ENCODE measurements around the gene CUL9.

Gene CUL9

DNA sequence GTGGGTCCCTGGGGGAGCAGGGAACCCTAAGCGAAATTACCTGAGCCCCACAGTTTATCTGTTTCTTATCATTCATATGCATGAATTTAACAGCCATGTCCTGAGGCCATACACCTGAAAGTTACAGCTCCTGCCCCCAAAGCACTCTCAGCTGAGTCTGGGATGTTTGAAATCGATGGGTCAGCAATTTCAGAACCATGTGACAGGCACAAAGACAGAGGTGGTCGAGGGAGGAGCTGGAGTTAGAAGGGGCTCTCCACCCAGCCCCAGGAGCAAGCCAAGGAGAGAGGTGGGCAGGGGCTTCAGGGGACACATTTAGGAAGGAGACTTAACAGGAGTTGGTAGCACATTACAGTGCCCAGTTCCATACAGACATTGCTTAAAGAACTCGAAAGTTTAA is 76.2 kb downstream of the CUL9 start:
- no peak for DNase-seq

DNA sequence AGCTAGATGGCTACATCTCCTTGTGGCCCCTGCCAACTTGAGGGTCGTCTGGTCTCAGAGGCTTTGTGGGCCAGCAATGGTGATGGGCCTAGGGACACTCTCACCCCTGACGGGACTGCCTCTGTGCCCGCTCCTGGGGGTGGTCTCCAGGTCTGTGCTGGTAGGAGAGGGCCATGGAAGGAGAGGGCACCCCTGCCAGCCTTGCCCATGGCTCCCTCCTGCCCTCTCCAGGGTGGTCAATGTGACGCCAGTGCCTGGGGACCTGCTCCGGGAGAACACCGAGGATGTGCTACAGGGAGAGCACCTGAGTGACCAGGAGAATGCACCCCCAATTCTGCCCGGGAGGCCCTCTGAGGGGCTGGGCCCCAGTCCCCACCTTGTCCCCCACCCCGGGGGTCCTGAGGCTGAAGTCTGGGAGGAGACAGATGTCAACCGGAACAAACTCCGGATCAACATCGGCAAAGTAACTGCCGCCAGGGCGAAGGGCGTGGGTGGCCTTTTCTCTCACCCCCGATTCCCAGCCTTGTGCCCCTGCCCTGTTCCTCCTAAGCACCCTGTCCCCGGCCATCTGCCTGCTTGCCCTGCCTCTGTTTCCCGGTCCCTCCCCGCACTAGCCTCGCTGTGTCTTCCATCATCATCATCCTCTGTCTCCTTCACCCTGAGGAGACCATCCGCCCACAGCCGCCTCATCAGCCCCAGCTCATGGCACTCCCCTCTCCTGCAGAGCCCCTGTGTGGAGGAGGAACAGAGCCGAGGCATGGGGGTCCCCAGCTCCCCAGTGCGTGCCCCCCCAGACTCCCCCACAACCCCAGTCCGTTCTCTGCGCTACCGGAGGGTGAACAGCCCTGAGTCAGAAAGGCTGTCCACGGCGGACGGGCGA is 77.1 kb downstream of the CUL9 start:
- no peak for DNase-seq

DNA sequence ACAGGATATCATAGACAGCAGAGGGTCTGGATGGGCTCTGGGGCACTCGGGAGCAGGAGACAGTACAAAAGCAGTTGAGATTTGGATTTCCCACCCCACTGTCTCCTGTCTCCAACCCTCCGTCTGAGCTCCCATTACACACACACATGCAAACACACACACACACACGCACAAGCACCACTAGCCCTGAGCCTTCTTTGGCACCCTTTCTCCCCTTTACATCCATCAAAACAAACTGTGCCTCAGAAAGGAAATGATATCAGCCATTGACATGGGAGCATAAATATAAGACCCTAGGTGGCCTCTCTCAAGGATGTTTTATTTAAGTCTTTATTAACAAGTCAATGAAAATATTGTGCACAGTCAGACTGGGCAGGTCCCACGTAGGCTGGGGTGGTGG is 78.8 kb downstream of the CUL9 start:
- DNase-seq, result no peak

DNA sequence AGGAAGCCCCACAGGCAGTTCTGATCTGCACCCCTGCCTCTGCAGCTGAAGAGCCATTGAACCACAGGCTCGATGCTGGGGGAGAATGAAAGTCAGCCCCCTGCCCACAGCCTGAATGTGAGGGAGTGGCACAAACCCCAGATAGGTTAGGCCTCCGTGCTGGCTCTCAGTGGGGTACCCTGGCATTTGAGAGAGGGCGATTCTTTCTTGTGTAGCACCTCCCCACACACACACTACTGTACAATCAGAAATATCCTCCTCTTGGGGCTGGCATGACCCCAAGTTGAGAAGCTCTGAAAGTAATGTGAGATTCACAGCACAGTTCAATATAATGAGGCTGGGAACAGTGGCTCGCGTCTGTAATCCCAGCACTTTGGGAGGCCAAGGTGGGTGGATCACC is 79.2 kb downstream of the CUL9 start:
- no peak for DNase-seq

DNA sequence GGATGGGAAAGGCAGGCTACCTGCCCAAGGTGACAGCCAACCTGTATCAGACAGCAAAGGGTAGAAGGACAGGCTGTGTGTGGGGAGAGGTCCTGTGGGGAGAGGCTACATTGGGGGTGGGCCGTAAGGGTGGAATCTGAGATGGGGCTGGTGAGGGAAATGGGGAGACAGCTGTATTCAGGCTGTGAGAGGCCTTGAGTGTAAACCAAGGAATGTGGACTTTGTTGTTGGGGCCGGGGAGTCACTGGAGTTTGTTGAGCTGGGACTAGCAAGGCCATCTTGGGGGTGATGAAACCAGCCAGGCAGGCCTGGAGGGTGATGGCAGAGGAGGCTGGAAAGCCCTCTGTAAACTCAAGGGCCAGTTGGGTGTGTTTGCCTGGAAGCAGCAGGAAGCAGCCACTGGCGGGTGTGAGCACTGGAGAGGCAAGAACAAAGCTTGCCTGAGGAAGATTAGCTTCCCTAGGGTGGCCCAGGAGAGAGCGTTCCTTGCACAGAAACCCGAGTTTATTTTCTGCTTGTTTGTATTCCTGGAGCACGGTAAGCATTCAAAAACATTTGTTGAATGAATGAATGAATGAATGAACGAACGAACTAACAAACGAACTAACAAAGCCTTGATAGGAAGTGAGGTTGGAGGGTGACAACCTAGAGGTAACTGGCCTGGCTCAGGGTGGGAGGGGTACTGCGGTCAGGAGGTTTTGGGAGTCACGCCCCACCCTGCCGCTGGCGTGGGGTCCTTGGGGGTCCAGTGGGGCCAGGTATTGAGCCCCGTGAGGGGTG is 80.2 kb downstream of the CUL9 start:
- DNase-seq, result no peak

DNA sequence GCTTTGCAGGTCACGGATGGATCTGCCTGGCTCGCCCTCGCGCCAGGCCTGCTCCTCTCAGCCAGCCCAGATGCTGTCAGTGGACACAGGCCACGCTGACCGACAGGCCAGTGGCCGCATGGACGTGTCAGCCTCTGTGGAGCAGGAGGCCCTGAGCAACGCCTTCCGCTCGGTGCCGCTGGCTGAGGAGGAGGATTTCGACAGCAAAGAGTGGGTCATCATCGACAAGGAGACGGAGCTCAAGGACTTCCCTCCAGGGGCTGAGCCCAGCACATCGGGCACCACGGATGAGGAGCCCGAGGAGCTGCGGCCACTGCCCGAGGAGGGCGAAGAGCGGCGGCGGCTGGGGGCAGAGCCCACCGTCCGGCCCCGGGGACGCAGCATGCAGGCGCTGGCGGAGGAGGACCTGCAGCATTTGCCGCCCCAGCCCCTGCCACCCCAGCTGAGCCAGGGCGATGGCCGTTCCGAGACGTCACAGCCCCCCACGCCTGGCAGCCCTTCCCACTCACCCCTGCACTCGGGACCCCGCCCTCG is 80.9 kb downstream of the CUL9 start:
- DNase-seq, result no peak

DNA sequence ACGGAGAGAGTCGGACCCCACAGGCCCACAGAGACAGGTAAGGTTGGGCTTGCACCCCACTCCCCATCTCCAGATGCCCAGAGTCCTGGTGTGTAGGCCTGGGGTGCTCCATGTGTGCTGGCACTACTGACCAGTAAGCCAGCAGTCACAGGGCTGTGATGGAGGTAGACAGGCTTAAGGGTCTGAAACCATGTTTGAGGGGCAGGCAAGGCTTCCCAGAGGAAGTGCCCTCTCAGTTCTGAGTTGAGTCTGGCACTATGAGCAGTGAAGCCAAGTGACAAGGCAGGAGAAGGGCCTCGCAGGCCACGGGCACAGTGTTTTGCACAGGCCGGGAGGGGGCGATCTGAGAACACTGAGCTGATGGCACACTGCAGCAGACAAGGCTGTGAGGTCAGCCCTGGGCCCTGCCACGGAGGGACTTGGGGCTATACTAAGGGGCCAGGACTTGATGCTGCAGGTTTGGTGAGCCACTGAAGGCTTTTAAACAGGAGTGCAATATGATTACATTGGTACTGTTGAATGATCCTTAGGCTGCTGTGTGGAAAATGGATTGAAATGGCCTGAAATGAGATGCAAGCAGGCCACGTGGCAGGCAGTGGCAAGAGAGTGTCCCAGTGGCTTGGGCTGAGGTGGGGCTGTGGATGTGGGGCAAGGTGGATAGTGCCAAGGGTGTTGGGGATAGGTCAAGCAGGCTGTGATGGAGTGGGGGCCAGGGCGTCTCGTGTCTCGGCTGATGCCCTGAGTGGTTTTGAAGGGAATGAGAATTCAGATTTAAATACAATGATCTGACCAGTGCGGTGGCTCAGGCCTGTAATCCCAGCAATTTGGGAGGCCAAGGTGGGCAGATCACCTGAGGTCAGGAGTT is 81.5 kb downstream of the CUL9 start:
- DNase-seq, result peak; percentile 87

DNA sequence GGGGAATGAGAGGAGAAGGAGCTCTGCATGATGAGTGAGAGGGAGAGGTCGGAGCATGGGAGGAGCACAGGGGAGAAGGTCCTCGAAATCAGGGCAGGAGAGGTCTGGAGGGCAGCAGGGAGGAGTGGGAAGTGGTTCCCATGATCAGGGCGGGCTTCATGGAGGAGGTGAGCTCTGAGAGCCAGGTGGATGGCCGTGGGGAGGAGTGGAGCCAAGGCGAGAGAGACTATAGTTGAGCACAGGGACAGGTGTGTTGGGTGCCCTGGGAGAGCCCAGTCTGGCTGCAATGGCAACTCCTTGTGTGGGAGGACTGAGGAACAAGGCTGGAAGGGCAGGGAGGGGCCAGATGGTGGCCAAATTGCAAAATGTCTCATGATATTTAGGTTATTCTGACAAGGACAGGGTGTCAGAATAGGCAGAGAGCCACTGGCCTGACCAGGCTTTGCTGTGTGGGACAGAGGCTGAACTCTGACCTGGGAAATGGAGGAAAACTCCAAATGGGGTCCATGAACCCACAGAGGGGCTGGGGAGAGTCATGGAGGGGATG is 82.7 kb downstream of the CUL9 start:
- DNase-seq, result no peak

DNA sequence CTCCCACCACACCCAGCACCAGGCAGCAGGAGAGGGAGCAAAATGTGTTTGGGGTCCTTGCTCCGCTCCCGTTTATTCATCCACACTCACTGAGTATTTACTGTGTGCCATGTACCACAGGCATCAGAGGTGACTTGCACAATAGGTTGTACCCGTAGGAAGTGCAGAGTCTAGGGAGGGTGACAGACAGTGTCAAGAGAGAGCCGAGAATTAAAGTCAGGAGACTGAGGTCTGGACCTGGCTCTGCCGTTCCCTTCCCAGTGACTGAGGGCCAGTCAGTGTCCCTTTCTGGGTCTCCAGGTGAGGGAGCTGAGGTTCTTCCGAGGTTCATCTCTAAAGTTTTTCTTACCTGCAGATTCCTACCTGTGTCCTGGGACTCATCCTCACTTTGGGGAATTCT is 83.6 kb downstream of the CUL9 start:
- no peak for DNase-seq

DNA sequence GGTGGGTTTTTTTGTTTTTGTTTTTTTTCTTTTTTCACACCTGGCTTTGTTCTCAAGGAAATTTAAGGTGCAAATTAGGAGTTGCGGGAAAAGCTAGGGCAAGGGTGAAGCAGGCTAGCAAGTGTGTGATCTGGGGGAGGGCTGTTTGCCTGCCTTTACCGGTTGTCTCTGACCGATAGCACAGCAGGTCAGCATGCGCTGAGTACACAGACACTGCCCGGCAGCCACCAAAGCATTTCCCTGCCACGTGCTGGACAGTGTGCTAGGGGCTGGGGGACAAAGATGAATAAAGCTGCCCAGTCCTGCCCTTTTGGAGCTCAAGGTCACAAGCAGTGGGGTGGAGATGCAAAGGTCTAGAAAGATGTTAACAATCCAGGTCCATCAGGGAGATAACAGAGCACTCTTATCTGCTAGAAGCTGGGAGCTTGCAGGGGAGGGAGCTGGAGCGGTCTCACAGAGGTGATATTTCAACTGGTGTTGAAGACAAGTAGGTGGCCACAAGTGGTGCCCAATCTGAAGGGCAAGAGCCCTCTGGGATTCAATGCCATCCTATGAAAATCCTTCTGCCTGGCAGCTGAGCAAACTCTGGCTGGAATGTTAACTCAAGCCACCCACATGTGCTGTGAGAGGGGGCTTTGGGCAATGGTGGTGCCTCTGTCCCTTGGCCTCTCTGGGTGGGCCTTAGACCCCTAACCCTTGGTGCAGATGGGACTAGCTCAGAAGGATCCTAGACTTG is 85.8 kb downstream of the CUL9 start:
- no peak for DNase-seq

DNA sequence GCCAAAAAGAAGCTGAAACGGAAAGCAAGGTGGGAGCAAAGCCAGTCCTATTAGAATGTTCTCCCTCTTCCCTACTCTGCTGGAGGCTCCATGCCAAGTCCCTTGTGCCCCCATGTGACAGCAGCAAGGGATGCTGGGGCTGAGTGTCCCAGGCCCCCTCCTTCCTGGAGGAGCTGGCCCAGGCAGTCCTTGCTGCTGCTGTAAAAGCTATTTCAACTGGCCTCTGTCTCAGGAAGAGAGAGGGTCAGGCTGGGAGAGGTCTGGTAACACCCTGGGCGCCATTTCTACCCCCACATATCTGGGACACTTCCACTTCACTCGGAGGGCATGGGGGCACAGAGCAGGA is 86.3 kb downstream of the CUL9 start:
- no peak for DNase-seq

DNA sequence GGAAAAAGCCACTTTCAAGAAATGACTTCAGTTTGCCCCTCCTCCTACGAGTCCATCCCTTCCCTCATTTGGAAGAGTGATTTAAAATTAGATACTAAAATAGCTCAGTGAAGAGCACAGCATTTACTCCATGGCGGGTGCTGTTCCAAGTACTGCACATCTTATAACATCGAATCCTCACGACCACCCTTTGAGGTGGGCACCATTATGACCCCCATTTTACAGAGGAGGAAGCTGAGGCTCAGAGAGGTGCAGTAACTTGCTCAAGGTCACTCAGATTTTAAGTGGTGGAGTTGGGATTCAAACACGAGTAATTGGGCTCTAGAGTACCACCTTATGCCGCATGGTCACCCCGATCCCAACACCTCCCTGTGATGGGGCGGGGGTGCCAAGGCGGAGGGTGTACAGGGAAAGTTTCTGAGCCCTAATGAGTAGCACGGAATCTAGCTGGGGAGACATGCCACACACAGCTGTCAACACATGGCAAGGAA is 86.8 kb downstream of the CUL9 start:
- no peak for DNase-seq

DNA sequence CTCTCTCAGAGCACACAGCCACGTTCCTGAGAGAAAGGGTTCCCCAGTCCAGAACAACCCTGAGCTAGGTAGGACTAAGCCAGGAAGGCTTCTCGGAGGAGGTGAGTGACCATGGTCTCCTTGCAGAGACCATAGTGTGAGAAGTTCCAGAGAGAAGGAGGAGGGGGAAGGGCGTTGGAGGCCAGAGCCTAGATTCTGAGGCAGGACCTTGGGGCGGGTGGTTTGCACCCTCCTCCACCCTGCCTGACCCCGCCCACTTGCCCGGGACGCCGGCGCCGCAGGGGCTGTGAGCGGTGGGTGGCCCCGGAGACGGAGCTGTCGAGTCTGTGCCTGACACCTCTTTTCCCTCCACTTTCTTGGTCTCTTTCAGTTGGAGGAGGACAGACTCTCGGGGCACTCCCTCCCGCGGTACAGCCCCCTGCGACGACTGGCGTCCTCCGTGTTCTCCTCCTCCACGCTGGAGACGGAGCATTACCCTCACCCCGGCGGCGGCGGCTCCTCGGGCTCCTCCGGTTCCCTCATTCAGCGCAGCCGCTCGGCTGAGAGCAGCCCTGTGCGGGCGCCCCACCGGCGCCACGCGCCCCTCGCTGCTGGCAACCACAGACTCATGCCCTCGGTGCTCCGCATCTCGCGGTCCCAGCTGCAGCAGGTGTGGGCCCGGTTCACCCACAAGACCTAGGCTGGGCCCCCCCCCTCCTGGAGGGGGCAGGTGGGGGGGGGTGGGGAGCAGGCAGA is 87.4 kb downstream of the CUL9 start:
- DNase-seq, result peak; percentile 68

DNA sequence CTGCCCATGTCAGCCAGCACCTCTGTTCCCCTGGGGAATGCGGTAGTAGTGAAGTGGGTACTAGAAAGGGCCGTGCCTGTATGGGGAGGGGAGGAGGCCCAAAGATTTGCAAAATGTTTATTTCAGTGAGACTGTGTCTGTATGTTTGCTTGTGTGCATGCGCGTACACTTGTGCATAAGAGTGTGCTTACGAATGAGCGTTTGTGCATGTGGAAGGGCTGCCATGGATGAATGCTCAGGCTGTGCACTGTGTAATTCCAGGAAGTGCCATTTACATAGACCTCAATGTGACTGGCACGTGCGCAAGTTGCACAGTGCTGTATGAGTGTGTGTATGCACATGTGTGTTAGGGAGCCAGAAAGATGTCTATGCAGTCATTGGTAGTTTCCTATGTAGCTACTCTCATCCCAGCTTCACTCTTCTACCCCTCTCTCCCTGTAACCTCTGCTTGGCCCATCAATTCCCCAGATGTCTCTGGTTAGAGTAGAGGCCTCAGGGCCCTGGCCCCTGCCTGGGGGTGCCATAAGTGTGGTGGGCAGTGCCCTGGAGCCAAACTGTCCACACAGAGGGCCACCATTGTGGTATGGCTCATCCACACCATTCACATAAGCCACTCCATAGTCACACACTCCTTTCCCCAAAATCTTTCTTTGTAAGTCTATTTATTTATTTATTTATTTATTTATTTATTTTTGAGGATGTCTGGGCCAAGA is 89.3 kb downstream of the CUL9 start:
- DNase-seq, result no peak

DNA sequence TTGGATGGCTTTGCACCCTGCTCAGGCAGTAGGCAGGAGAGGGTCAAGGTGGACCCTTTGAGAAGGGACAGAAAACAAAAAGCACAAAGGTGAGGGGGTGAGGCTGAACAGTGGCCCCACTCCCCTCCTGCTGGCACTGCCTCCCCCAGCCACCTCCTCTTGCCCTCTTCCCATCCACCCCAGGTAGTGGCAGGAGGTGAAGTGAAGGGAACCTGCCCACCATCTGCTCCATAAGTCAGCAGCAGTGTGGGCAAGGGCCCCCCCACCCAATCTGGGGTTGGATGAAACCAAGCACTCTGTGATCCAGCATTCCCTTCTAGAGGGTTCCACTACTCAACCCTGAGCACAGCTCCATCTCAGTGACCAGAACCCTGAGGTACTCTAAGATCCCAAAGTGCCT is 89.9 kb downstream of the CUL9 start:
- no peak for DNase-seq

DNA sequence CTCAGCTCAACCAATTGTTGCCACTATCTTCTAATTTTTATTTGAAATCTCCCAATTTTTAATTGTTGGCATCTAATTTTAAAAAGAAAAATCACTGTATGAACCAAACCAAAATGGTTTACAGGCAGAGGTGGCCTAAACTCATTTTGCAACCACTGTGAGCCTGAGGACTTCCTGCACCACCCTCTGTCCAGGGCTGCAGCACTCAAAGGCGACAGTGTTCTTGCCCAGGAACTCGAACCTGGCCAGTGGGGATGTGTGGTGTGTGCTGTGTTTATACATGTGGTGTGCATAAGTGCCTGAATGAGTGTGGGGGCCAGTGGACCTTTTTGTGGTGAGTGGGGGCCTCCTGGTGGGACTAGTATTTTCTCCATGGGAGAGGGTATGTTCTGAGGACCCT is 91.7 kb downstream of the CUL9 start:
- no peak for DNase-seq

Data from CD4-positive, alpha-beta T cell treated with Interleukin-17A for 4 hours (primary cell).